GM04503 (cell line): ENCODE measurements around the gene GALNT7.

Source experiments
- DNase-seq: peaks from one replicate; pipeline ENCODE4 v3.0.0-alpha.2; 2012; ENCODE audit warnings: low read depth

Gene GALNT7

DNA sequence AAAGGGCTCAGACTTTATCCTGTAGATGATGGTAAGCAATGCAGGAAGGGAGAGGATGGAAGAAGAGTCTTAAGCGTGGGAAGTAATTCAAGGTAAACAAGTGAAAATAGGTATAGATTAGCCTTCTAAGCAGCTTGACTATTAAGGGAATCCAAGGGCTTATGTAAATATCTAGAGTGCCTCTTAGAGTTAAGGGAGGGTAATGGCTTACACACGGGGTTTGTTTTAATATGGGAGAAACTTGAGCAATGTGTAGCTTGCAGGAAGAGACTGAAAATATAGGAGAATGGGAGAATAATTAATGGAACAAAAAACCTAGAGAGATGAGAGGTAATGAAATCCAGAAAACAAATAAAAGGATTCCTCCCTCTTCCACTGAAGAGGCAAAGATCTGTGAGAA lies 189.3 kb downstream of the GALNT7 start:
- no peak for DNase-seq

DNA sequence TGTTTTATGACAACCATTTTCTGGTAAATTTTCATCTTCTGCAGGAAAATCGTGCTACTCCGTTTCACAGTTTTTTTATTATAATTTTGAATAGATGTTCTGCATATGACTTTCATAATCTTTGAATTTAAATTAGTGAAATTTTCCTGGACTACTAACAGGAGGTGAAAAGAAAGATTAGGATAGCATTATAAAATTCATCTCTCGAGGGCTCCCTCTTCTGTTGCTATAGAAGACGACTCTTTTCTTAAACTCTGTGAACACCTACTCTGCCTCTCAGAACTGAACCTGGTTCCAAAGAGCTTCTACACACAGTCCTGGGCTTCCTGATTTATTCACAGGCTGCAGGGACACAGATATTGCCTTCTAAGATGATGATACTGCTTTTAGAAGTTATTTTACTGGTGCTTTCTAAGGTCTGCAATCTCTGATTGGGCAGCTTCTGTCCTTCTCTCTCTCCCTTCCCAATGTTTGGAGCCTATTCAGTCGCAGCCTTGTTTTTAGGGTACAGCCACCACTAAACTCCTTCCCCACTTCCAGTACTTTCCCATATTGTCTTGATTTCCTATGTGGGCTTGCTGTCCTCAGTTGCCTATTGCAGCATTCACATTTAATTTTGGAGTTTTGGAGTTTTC lies 192.1 kb downstream of the GALNT7 start:
- DNase-seq = no peak

DNA sequence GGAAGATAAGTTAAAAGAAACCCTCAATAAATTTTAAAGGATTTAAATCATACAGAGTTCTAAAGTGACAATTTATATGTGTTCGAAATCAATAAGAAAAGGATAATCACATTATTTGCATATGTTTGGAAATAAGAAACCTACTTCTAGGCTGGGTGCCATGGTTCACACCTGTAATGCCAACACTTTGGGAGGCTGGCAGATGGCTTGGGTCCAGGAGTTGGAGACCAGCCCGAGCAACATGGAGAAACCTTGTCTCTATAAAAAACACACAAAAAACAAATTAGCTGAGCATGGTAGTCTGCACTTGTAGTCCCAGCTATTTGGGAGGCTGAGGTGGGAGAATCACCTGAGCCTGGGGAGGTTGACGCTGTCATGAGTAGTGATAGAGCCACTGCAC lies 194.1 kb downstream of the GALNT7 start:
- no peak for DNase-seq

DNA sequence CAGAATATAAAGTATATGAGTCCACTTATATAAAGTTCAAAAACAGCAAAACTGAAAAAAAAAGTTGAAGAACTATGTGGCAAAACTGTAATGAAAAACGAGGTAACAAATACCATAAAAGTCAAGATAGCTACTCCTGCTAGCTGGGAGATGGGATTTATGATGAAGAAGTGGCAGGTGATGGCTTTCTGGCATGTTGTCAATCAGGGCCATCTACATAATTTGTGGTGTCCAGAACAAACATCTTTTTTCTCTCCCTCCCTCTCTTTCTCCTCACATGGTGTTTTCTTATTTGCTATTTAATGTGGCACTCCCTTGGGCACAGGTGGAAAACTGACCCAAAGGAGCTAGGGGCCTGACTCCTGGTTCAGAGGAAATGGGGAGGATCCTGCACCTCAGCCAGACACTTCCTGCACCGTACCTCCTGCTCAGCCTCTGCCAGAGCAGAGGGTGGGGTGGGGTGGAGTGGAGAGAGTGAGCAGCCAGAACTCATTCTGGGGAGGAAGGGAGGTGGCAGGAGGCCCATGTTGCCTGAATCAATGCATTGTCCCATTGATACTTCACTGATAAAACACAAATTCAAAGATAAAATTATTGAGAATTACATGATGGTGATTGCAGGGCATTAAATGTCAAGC lies 196.9 kb downstream of the GALNT7 start:
- DNase-seq = no peak

DNA sequence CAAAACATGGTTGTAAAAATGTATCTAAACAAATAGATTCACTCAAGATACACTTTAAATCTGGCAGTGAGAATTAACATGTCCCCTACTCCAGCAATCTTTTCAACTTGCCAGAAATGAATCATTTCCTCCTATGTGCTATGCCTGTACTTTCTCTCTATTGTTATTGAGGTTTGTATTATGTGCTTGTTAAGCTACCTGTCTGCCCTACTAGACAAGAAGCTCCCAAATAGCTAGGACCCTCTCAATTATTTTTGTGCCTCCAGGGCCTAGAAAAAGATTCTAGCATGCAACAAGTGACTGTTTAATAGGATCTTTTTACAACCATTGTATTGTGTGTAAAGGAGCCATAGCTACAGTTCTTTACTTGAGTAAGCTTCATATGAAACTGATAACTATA lies 198.7 kb downstream of the GALNT7 start:
- no peak for DNase-seq

DNA sequence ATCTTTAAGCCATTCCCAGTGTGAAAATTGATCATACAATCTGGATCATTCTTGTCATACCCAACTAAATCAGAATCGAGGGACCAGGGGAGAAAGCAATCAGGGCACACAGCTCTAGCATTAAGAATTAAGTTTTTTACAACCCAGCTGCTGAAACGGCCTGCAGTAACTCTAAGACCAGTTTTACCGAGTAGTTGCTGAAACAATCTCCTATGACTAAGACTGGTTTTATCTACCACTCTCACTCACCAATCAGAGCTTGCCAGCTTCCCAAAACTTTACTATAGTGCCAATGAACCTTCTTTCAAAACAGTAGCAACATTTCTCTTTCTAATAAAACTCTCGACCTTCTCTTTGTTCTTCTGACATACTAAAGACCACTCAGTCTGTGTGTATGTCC lies 199.3 kb downstream of the GALNT7 start:
- no peak for DNase-seq

DNA sequence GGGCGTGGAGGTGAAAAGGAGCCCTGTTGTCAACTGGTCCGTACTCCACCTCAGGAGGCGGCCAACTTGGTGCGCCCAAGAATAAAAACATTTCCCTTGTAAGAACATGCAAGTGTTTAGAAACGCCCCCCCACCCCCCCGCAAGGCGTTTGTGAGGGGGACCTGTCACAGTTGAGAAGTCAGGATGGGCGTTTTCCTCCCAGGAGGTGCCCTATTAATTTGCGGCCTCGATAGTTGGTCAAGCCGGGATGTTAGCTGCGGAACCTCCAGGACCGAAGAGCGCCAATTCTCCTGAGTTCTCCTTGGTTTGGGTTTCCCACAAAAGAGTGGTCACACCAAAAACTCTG lies 201.5 kb downstream of the GALNT7 start:
- DNase-seq = no peak

DNA sequence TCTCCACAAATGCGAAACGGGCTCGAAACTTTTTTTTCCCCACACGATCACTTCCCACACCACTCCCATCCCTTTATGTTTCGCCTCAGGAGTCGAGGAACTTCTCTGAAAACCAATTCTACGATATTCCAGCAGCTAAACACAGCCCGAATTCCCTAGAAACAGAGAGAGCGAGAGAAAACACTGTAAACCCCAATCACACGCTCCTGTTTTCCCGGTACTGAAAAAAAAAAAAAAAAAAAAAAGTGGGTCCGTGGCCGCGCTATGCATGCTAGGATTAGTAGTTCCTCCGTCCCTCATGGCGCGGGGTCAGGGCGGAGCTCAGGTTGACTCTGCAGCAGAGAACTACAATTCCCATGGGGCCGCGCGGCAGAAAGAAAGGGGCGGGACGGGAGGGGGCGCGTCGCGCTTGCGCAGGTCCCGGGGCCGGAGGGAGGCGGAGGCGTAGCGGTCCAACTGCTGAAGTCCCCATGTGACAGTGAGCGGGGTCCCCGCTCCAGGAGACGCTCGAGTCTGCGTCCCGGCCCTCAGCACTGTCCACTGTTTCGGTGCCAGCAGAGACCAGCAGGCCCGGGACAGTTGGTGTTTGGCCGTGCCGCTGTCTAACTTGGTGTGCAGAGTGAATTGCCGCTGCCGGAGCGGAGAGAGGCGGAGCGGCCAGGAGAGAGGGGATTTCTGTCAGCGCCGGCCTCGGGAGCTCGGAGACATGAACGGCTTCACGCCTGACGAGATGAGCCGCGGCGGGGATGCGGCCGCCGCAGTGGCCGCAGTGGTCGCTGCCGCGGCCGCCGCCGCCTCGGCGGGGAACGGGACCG lies 202.1 kb downstream of the GALNT7 start, which contains the start of gene SAP30:
TSS of gene SAP30 (plus strand) at position 478 of the 815 bp plus-strand sequence. CDS start at position 707, 229 bp downstream.
- DNase-seq = peak; percentile 86

DNA sequence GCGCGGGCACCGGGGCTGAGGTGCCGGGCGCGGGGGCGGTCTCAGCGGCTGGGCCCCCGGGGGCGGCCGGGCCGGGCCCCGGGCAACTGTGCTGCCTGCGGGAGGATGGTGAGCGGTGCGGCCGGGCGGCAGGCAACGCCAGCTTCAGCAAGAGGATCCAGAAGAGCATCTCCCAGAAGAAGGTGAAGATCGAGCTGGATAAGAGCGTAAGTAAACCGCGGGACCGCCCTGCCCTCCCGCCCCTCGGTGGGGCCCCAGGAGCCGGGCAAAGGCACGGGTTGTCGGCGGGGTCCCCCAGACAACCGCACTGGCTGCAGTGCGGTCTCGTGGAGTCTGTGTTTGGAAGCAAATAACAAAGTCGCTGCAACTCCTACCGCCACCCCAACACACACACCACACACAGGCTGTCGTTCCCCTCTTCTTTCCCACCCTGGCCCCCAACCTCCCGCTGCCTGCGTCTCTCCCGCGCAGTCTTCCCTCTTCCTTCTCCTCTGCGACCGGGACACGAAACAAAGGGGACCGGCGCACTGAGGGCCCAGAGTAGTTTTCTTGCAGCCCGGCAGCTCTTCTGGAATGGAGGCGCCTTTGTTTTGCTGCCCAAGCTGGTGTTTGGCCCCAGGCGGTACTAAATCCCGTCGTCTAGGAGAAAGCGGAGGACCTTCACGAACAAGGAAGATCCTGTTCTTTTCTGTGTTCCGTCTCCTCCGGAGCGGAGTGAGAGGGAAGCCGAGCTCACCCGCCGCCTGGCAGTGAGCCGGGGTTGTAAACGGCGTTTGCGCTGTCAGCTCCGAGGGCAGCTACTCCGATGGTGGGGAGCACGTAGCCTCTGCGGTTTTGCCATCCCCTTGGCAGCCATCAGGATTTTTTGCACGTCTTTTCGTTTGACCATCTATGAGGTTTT lies 202.9 kb downstream of the GALNT7 start:
- DNase-seq = peak; percentile 34
